Stomach (tissue), 9 donors: ENCODE measurements around the gene CTNND2. TPM values are rescaled to one million over a fixed set of nuclear protein-coding genes. Genes with fewer than 3 reads are reported as not detected.

Experiments used
- DNase-seq, 2 donors: peaks; one replicate each; pipeline versions ENCODE4 v3.0.0 to v3.0.0-alpha.2; 2013 to 2019
- H3K27ac ChIP-seq, 5 donors: fragments of 200-600 bp in 4 of 5; sonication (generic) in 4 of 5; one replicate each; pipeline ENCODE4 v1.5.1; 2013 to 2019; ENCODE audit warnings: mild to moderate bottlenecking in 1 of 5, moderate library complexity in 1 of 5
- H3K27me3 ChIP-seq, 3 donors: fragments of 200-600 bp; sonication (generic); one replicate each; pipeline ENCODE4 v1.5.1; 2017 to 2019; ENCODE audit warnings: mixed run types in 1 of 3
- H3K36me3 ChIP-seq, 4 donors: fragments of 200-600 bp; sonication (generic); 1 replicate in 3 of 4; 2 replicates in 1 of 4; pipeline ENCODE4 v1.5.1; 2016 to 2019
- H3K4me1 ChIP-seq, 4 donors: fragments of 200-600 bp; sonication (generic); one replicate each; pipeline ENCODE4 v1.5.1; 2016 to 2019
- H3K4me3 ChIP-seq, 4 donors: fragments of 200-600 bp; sonication (generic) in 3 of 4; one replicate each; pipeline ENCODE4 v1.5.1; 2016 to 2019; ENCODE audit warnings: mild to moderate bottlenecking in 1 of 4
- H3K9me3 ChIP-seq, 4 donors: fragments of 200-600 bp; sonication (generic); one replicate each; pipeline ENCODE4 v1.5.1; 2016 to 2019
- EP300 ChIP-seq: sonication (generic); formaldehyde crosslinking; IDR thresholded peaks from one replicate; pipeline ENCODE4 v1.6.1; 2017; ENCODE audit warnings: antibody characterized with exemption
- POLR2A ChIP-seq, 4 donors: fragments of 450-650 bp; IDR thresholded peaks; one replicate each; pipeline ENCODE4 v1.6.1; 2016; ENCODE audit warnings: antibody characterized with exemption in 4 of 4, control low read depth in 2 of 4, mild to moderate bottlenecking in 1 of 4, moderate library complexity in 1 of 4
- POLR2AphosphoS5 ChIP-seq, 3 donors: sonication (generic); formaldehyde crosslinking; IDR thresholded peaks; one replicate each; pipeline ENCODE4 v1.6.1; 2016; ENCODE audit warnings: antibody characterized with exemption in 3 of 3
- WGBS, 5 donors: extraction: QIAGEN DNeasy Blood & Tissue Kit in 3 of 5; methylation state at CpG; one replicate each; pipeline versions ENCODE4 v1.1.5 to v1.1.7; 2013 to 2018; 5-methylcytosine and 5-hydroxymethylcytosine counted together
- intact Hi-C: fragments of 100-400 bp; cut with DNase I; formaldehyde crosslinking; loops from one replicate; pipeline ENCODE4 v1.15.1; 2023; ENCODE audit warnings: low total_unique reads
- polyA plus RNA-seq, 3 donors: library from polyadenylated mRNA; stranded (reverse); fragments of 200-250 nt; gene quantifications; one replicate each; pipeline ENCODE4 v1.2.3, GENCODE V29; 2013
- total RNA-seq, 5 donors: library from RNA; depleted of rRNA; stranded (reverse); fragments of >200 nt; gene quantifications; one replicate each; pipeline versions ENCODE4 v1.1.0 to v1.2.3, GENCODE V29; 2014 to 2016
- TF ChIP-seq, protein P1 (sequence below), 7 experiments: fragments of 450-650 bp in 4 of 7; fragments of 200-600 bp in 3 of 7; sonication (generic) in 3 of 7; IDR thresholded peaks; one replicate each; pipeline ENCODE4 v1.5.1; 2016 to 2019; ENCODE audit warnings: antibody characterized with exemption in 7 of 7, control low read depth in 2 of 7, mild to moderate bottlenecking in 1 of 7
- donor health status: healthy with polysubstance abuse.
- donor health status: Bipolar disorder and iron deficiency.
- donor health status: healthy.

Gene CTNND2
- total and polyA plus RNA-seq, 8 donors, result 0.29 to 3.4 (median 2.0) TPM; not detected in 2

- H3K27me3 ChIP-seq, result no peaks in the 10 kb centered on the region
- H3K4me3 ChIP-seq, result no peak overlapping the region
- no peak for DNase-seq
- peaks cover 0 to 10% (median 0%) of the 10 kb centered on the region in 4 donors for H3K9me3 ChIP-seq
- H3K4me1 ChIP-seq, result no peaks in the 10 kb centered on the region
- TF ChIP-seq EP300, result no peak
- no peak for TF ChIP-seq POLR2AphosphoS5 (IDR thresholded peaks at IDR 0.05)
- TF ChIP-seq POLR2A (IDR thresholded peaks at IDR 0.05), result no peak
- TF ChIP-seq, protein P1, sequence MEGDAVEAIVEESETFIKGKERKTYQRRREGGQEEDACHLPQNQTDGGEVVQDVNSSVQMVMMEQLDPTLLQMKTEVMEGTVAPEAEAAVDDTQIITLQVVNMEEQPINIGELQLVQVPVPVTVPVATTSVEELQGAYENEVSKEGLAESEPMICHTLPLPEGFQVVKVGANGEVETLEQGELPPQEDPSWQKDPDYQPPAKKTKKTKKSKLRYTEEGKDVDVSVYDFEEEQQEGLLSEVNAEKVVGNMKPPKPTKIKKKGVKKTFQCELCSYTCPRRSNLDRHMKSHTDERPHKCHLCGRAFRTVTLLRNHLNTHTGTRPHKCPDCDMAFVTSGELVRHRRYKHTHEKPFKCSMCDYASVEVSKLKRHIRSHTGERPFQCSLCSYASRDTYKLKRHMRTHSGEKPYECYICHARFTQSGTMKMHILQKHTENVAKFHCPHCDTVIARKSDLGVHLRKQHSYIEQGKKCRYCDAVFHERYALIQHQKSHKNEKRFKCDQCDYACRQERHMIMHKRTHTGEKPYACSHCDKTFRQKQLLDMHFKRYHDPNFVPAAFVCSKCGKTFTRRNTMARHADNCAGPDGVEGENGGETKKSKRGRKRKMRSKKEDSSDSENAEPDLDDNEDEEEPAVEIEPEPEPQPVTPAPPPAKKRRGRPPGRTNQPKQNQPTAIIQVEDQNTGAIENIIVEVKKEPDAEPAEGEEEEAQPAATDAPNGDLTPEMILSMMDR (IDR thresholded peaks at IDR 0.05), result no peak
- no peaks in the 10 kb centered on the region for H3K36me3 ChIP-seq
- intact Hi-C loops, result no loop called here
- H3K27ac ChIP-seq, result no peak overlapping the region
- 71 to 88% (median 78%) methylated on average over 3 of the region's 3 CpGs for WGBS, 5 donors
These were observed 167.2 kb downstream of the CTNND2 start for GRCh38 chr5:11737010-11737409.

GRCh38 chr5:11734369-11734768 lies 169.9 kb downstream of the CTNND2 start:
- no peaks in the 10 kb centered on the region for H3K4me1 ChIP-seq
- H3K9me3 ChIP-seq, result peaks cover 0 to 2% (median 0%) of the 10 kb centered on the region in 4 donors
- no peak overlapping the region for H3K27ac ChIP-seq
- 24 to 52% (median 44%) methylated on average over 1 of the region's 1 CpG for WGBS, 5 donors
- H3K36me3 ChIP-seq, result no peaks in the 10 kb centered on the region
- no peak for TF ChIP-seq POLR2A (IDR thresholded peaks at IDR 0.05)
- TF ChIP-seq, protein P1 (IDR thresholded peaks at IDR 0.05), result no peak
- no peak for TF ChIP-seq POLR2AphosphoS5 (IDR thresholded peaks at IDR 0.05)
- no peak for DNase-seq
- H3K4me3 ChIP-seq, result no peak overlapping the region
- H3K27me3 ChIP-seq, result no peaks in the 10 kb centered on the region
- intact Hi-C loops, result no loop called here

DNA sequence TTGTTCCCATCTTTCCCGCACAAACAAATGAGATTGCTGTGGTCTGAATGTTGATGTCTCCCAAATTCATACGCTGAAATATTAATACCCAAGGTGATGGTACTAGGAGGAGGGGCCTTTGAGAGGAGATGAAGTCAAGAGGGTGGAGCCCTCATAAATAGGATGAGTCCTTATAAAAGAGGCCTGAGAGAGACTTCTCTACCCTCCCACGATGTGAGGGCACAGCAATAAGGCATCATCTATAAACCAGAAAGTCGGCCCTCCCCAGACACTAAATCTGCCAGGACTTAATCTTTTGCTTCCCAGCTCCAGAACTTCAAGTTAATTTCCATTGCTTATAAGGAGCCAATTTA lies 170.4 kb downstream of the CTNND2 start:
- TF ChIP-seq POLR2A (IDR thresholded peaks at IDR 0.05), result no peak
- TF ChIP-seq POLR2AphosphoS5 (IDR thresholded peaks at IDR 0.05), result no peak
- TF ChIP-seq EP300, result no peak
- TF ChIP-seq, protein P1 (IDR thresholded peaks at IDR 0.05), result no peak
- Histone ChIP-seq H3K27ac (no peak overlapping the region), H3K9me3 (no peaks in the 10 kb centered on the region), H3K4me3 (no peak overlapping the region), H3K4me1 (no peaks in the 10 kb centered on the region), H3K27me3 (no peaks in the 10 kb centered on the region), H3K36me3 (no peaks in the 10 kb centered on the region)
- DNase-seq, result no peak
- WGBS, 5 donors, result 65 to 90% (median 86%) methylated on average over 4 of the region's 4 CpGs
- intact Hi-C loops, result no loop called here

GRCh38 chr5:11733185-11733839 lies 170.9 kb downstream of the CTNND2 start:
- no peaks in the 10 kb centered on the region for H3K9me3 ChIP-seq
- no peaks in the 10 kb centered on the region for H3K27me3 ChIP-seq

More at GRCh38 chr5:11733185-11733839, 170.9 kb downstream of the CTNND2 start:
- DNase-seq, result no peak
- H3K4me1 ChIP-seq, result no peaks in the 10 kb centered on the region
- intact Hi-C loops, result no loop called here
- no peak overlapping the region for H3K4me3 ChIP-seq
- no peak overlapping the region for H3K27ac ChIP-seq
- 55 to 81% (median 71%) methylated on average over 2 of the region's 2 CpGs for WGBS, 5 donors
- H3K36me3 ChIP-seq, result no peaks in the 10 kb centered on the region
- no peak for TF ChIP-seq EP300
- no peak for TF ChIP-seq POLR2A (IDR thresholded peaks at IDR 0.05)
- TF ChIP-seq, protein P1 (IDR thresholded peaks at IDR 0.05), result no peak
- no peak for TF ChIP-seq POLR2AphosphoS5 (IDR thresholded peaks at IDR 0.05)
